Measurements from ENCODE around the gene TOB1.

TOB1 gene

GRCh38 chr17:50837286-50837979 is 28.7 kb downstream of the TOB1 start:
- TF ChIP-seq REST (IDR thresholded peaks at IDR 0.05; ENCODE audit: insufficient read depth in 1 of 2, low read depth in 2 of 2, low read length in 2 of 2), result no peak
- TF ChIP-seq SIN3A (IDR thresholded peaks at IDR 0.05; ENCODE audit: borderline replicate concordance, insufficient read depth, low read length), result no peak
- no peak for TF ChIP-seq POLR2AphosphoS5 (IDR thresholded peaks at IDR 0.05; ENCODE audit: low read depth, low read length)
- no peak for TF ChIP-seq TAF1 (IDR thresholded peaks at IDR 0.05; ENCODE audit: borderline replicate concordance, insufficient read depth, low read length)
- TF ChIP-seq FOXP2 (optimal IDR thresholded peaks at IDR 0.05; ENCODE audit: borderline replicate concordance, extremely low read depth, extremely low read length, insufficient read depth), result no peak

DNA sequence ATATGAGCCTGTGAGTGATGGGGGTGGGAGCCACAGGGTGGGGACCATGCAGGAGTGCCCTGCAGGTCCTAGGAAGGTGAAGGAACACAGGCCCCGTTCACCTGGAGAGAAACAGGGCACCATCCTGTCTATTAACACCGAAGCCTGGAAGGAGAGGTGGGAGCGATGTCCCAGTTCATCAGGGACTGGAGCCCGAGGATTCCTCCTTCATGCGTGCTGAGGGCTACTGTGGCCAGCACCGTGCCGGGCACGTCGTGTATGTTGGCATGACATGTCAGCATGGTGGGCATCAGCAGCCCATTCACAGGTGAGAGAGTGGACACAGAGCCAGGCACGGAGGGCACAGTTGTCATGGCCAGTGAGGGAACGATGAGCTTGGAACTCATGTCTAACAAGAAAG is 29.3 kb downstream of the TOB1 start:
- TF ChIP-seq TAF1 (IDR thresholded peaks at IDR 0.05; ENCODE audit: borderline replicate concordance, insufficient read depth, low read length) (no peak), SIN3A (IDR thresholded peaks at IDR 0.05; ENCODE audit: borderline replicate concordance, insufficient read depth, low read length) (no peak), REST (IDR thresholded peaks at IDR 0.05; ENCODE audit: insufficient read depth in 1 of 2, low read depth in 2 of 2, low read length in 2 of 2) (no peak), FOXP2 (optimal IDR thresholded peaks at IDR 0.05; ENCODE audit: borderline replicate concordance, extremely low read depth, extremely low read length, insufficient read depth) (no peak), POLR2AphosphoS5 (IDR thresholded peaks at IDR 0.05; ENCODE audit: low read depth, low read length) (no peak)

GRCh38 chr17:50835301-50836234 is 30.6 kb downstream of the TOB1 start, which contains the start of gene WFIKKN2:
WFIKKN2 (plus strand) TSS chr17:50835586; CDS start chr17:50835938, 352 bp downstream.
- no peak for TF ChIP-seq POLR2AphosphoS5 (IDR thresholded peaks at IDR 0.05; ENCODE audit: low read depth, low read length)
- TF ChIP-seq FOXP2 (optimal IDR thresholded peaks at IDR 0.05; ENCODE audit: borderline replicate concordance, extremely low read depth, extremely low read length, insufficient read depth), result no peak
- TF ChIP-seq SIN3A (IDR thresholded peaks at IDR 0.05; ENCODE audit: borderline replicate concordance, insufficient read depth, low read length), result no peak
- no peak for TF ChIP-seq REST (IDR thresholded peaks at IDR 0.05; ENCODE audit: insufficient read depth in 1 of 2, low read depth in 2 of 2, low read length in 2 of 2)
- TF ChIP-seq TAF1 (IDR thresholded peaks at IDR 0.05; ENCODE audit: borderline replicate concordance, insufficient read depth, low read length), result no peak

GRCh38 chr17:50834429-50835300 is 31.5 kb downstream of the TOB1 start:
- no peak for TF ChIP-seq POLR2AphosphoS5 (IDR thresholded peaks at IDR 0.05; ENCODE audit: low read depth, low read length)
- TF ChIP-seq REST (IDR thresholded peaks at IDR 0.05; ENCODE audit: insufficient read depth in 1 of 2, low read depth in 2 of 2, low read length in 2 of 2), result no peak
- TF ChIP-seq TAF1 (IDR thresholded peaks at IDR 0.05; ENCODE audit: borderline replicate concordance, insufficient read depth, low read length), result no peak
- no peak for TF ChIP-seq SIN3A (IDR thresholded peaks at IDR 0.05; ENCODE audit: borderline replicate concordance, insufficient read depth, low read length)
- TF ChIP-seq FOXP2 (optimal IDR thresholded peaks at IDR 0.05; ENCODE audit: borderline replicate concordance, extremely low read depth, extremely low read length, insufficient read depth), result no peak
